WTC11 (cell line): ENCODE data around the gene NCL.

Experiments used
- CREB1 ChIP-seq: sonication (generic); formaldehyde crosslinking; IDR thresholded peaks from 2 replicates; pipeline ENCODE4 v1.8.0; 2023; ENCODE audit warnings: mild to moderate bottlenecking, missing genetic modification reagents
- ESRRA ChIP-seq: sonication (generic); formaldehyde crosslinking; IDR thresholded peaks from 2 replicates; pipeline ENCODE4 v1.8.1; 2022; ENCODE audit warnings: mild to moderate bottlenecking, missing genetic modification reagents, borderline replicate concordance
- TEAD4 ChIP-seq: sonication (generic); formaldehyde crosslinking; IDR thresholded peaks from 2 replicates; pipeline ENCODE4 v1.8.0; 2022; ENCODE audit warnings: mild to moderate bottlenecking, missing genetic modification reagents
- ZNF232 ChIP-seq: sonication (generic); formaldehyde crosslinking; IDR thresholded peaks from 2 replicates; pipeline ENCODE4 v1.8.0; 2022; ENCODE audit warnings: mild to moderate bottlenecking, missing genetic modification reagents
- TF ChIP-seq, protein P1 (sequence below): fragments of 200-600 bp; IDR thresholded peaks from 2 replicates; pipeline ENCODE4 v1.8.0; 2022; ENCODE audit warnings: antibody characterized with exemption

DNA sequence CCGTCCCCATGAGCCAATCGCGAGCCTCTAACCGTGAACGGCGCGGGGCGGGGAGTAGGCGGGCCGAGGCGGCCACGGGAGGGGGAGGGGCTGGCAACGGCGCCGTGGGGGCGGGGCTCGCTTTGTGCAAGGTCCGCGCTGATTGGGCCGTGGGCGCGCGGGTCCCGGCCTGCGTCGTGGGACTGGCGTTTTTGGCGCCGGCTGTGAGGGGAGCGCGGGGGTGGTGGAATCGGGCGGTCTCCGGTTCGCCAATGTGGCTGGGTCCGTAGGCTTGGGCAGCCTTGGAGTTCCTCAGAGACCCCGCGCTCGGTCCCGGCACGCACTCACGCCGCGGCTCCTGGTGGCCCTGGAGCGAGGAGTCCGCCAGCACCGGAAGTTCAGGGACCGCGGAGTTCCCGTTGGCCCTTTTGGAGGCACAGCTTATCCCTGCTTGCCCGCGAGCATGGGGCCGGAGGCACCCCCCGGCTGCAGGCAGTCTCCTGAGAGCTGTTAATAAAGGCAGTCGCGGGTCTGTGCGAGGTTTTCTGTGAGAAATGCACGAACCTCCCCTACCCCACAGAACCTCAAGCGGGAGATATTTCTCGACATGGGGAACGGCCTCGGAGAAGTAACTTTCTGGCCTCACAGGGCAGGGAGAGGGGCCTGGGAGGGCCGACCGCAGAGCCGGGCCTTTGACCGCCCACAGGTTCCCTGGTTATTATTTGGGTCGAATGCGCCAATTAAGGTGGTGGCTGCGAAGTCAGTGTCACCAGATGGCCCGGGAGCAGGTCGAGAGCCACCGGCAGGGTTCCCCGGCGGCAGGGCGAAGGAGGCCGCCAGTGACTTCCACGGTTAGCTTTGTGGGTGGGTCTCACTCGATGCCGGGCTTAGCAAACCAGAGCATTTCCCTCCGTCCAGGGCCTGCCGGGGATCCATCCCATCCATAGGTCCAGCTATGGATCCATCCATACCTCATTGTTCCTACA is 574 bp upstream of the NCL start:
- TF ChIP-seq TEAD4 (CRISPR knock-in tag) (no peak), CREB1 (CRISPR knock-in tag) (0 out of 2 replicates have a peak, but pooled peaks have one; percentile 83), ESRRA (CRISPR knock-in tag) (peak; percentile 76; the same call in 1 of the 2 replicates), ZNF232 (CRISPR knock-in tag) (no peak; the same call in 1 of the 2 replicates)
- TF ChIP-seq, protein P1, sequence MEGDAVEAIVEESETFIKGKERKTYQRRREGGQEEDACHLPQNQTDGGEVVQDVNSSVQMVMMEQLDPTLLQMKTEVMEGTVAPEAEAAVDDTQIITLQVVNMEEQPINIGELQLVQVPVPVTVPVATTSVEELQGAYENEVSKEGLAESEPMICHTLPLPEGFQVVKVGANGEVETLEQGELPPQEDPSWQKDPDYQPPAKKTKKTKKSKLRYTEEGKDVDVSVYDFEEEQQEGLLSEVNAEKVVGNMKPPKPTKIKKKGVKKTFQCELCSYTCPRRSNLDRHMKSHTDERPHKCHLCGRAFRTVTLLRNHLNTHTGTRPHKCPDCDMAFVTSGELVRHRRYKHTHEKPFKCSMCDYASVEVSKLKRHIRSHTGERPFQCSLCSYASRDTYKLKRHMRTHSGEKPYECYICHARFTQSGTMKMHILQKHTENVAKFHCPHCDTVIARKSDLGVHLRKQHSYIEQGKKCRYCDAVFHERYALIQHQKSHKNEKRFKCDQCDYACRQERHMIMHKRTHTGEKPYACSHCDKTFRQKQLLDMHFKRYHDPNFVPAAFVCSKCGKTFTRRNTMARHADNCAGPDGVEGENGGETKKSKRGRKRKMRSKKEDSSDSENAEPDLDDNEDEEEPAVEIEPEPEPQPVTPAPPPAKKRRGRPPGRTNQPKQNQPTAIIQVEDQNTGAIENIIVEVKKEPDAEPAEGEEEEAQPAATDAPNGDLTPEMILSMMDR: no peak
